Mammary epithelial cell (primary cell): Measurements from ENCODE around the gene SEMA3G.

ENCODE experiments used
- CTCF ChIP-seq, 2 donors: IDR thresholded peaks in 1 of 2; conservative IDR thresholded peaks in 1 of 2; 2 replicates each; pipeline ENCODE4 v1.5.1; 2011 to 2012; ENCODE audit warnings: inconsistent platforms in 2 of 2, low read length in 2 of 2, mild to moderate bottlenecking in 2 of 2, control low read depth in 1 of 2, low read depth in 1 of 2; ENCODE audit not compliant: insufficient read depth in 1 of 2; ENCODE audit errors: extremely low read depth in 1 of 2
- EZH2 ChIP-seq: IDR thresholded peaks from 2 replicates; pipeline ENCODE4 v1.6.1; 2012; ENCODE audit warnings: low read length, inconsistent platforms, borderline replicate concordance

- no peak for TF ChIP-seq CTCF (conservative IDR thresholded peaks at IDR 0.05 in 1 of 2, IDR thresholded peaks at IDR 0.05 in 1 of 2; ENCODE audit: extremely low read depth in 1 of 2, insufficient read depth in 1 of 2, low read depth in 1 of 2, low read length in 2 of 2)
- TF ChIP-seq EZH2 = no peak
Measured at GRCh38 chr3:52400275-52400793, 44.6 kb downstream of the SEMA3G start.
